GM12875 (cell line): ENCODE measurements around the gene THRB.
"Not testable (repeated sequence)": the region's sequence is repeated elsewhere in the genome, so short reads cannot be mapped to it uniquely, and the experiment has no call there.

Experiments used
- H3K4me3 ChIP-seq: one replicate; pipeline ENCODE4 v1.5.1; 2011; ENCODE audit warnings: low read depth, low read length, control low read depth
- CTCF ChIP-seq: IDR thresholded peaks from 2 replicates; pipeline ENCODE4 v1.5.1; 2011; ENCODE audit warnings: low read depth, mild to moderate bottlenecking, control low read depth, inconsistent platforms, low read length, moderate library complexity, borderline replicate concordance; ENCODE audit not compliant: insufficient read depth

THRB gene

DNA sequence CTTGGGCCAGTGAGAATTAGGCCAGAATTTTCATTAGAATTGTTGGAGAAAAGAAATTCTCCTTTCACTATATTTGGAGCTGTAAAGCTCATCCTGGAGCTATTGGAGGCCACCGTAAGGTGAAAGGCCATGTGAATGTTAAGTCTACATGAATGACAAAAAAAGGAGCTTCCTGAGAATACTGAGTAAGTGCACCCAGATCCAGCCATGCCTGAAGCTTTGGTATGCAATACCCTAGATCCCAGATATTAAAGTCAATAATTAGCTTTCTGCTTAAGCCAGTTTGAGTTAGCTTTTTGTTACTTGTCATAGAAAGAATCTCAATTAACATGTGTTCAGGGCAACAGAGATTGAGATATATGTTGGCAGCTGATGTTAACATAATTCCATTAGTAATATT is 377.1 kb downstream of the THRB start:
- no peak for TF ChIP-seq CTCF
- no peak overlapping the region for H3K4me3 ChIP-seq

DNA sequence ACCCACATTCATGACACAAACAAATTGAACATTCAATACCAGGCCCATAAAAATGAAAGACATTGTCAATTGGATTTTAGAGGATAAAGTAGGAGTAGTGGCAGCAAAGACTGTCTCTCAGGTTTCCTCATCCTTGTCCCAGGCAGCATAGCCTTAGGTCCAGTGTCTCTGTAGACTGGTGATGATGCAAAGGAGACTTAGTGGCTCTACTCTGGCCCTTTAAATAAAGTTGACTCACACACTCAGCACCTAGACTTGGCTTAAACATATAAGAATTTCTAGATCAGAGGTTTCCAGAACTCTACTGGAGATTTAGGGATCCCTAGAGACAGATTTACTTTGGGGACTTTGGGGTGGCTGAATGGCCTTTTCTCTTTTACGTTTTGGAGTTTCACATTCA is 382.9 kb downstream of the THRB start:
- H3K4me3 ChIP-seq, result no peak overlapping the region
- no peak for TF ChIP-seq CTCF

GRCh38 chr3:24110051-24110450 is 384.6 kb downstream of the THRB start:
- TF ChIP-seq CTCF, result no peak

GRCh38 chr3:24101676-24102168 is 392.9 kb downstream of the THRB start:
- H3K4me3 ChIP-seq, result no peak overlapping the region
- no peak for TF ChIP-seq CTCF

More at GRCh38 chr3:24110051-24110450, 384.6 kb downstream of the THRB start:
- no peak overlapping the region for H3K4me3 ChIP-seq

DNA sequence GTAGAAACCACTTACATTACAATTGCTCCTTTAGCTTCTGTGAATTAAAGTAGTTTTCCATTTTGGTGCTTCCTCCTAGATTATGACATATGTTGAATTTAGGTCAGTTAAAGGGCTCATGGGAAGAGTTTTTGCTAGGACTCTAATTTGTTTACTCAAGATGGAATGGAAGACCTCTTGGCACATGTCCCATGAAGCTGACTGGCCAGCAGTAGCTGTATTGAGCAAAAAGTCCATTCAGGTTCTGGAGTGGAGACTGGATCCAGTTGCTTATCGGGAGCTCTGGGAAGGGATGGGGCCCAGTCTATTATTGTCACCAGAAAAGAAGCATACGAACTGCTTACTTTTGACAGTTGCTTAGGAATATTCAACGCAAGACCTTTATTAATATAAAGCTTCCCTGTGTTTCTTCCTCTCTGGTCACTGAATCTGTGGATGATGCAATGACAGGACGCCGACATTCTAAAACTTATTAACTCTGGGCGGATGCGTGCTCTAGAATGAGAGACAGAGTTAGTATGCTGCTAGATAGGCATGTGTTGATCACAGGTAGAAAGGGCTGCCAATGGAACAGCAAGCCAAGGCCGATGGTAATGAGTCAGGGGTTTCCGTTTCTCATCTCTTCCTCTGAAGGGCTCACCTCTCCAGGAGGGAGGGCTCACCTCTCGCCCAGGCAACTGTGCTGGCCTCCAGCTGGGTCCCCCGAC is 393.8 kb downstream of the THRB start:
- no peak for TF ChIP-seq CTCF

DNA sequence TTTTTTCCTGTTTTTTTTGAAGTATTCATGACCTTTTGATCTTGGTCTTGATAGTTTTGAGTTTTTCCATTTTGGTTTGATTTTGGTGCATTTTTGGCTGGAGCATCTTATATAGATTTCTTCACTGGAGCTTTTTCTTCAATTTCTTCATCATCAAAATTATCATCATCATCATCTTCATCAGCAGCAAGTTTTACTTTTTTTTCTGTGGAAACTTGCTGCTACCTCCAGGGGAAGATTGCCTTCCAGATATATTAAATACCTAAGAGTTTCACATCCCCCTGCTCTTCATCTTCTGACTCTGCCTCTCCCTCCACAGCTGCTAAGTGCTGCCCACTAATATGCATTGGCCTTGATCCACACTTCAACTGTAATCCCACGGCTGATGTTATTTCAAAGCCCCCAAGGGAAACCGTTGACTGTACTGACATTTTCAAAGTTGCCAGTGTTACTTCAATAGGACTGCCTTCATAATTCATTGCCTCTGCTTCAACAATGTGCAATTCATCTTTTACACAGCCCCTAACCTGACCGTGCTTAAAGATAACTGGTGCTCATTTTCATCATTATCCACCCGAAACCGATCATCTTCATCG is 397.9 kb downstream of the THRB start:
- no peak overlapping the region for H3K4me3 ChIP-seq
- no peak for TF ChIP-seq CTCF

More for the DNA sequence above, 393.8 kb downstream of the THRB start:
- no peak overlapping the region for H3K4me3 ChIP-seq

- no peak overlapping the region for H3K4me3 ChIP-seq
- no peak for TF ChIP-seq CTCF
These were observed 398.4 kb downstream of the THRB start for GRCh38 chr3:24096271-24096670.

DNA sequence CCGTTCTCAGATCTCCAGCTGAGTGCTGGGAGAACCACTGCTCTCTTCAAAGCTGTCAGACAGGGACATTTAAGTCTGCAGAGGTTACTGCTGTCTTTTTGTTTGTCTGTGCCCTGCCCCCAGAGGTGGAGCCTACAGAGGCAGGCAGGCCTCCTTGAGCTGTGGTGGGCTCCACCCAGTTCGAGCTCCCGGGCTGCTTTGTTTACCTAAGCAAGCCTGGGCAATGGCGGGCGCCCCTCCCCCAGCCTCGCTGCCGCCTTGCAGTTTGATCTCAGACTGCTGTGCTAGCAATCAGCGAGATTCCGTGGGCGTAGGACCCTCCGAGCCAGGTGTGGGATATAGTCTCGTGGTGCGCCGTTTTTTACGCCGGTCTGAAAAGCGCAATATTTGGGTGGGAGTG is 399.8 kb downstream of the THRB start:
- not testable (repeated sequence) for H3K4me3 ChIP-seq
